DOHH2 (cell line): ENCODE results near the gene CERS6.

Experiments used
- CTCF ChIP-seq: fragments of 200-600 bp; sonication (generic); IDR thresholded peaks from one replicate; pipeline ENCODE4 v1.5.1; 2014; ENCODE audit warnings: antibody characterized with exemption, mild to moderate bottlenecking, low read depth, low read length; ENCODE audit not compliant: poor library complexity, severe bottlenecking
- EZH2phosphoT487 ChIP-seq: fragments of 200-600 bp; sonication (generic); IDR thresholded peaks from 2 replicates; pipeline ENCODE4 v1.6.1; 2017; ENCODE audit warnings: borderline replicate concordance, mild to moderate bottlenecking, antibody characterized with exemption, low read length, moderate library complexity, mixed read lengths

- TF ChIP-seq CTCF: no peak
- TF ChIP-seq EZH2phosphoT487: no peak
Measured at GRCh38 chr2:168732506-168732905, 276.4 kb downstream of the CERS6 start.
